Keratinocyte (primary cell): Measurements from ENCODE around the gene TTLL6.
"Not testable (repeated sequence)": the region's sequence is repeated elsewhere in the genome, so short reads cannot be mapped to it uniquely, and the experiment has no call there.

Source experiments
- CTCF ChIP-seq, 3 experiments: IDR thresholded peaks in 1 of 3; conservative IDR thresholded peaks in 1 of 3; optimal IDR thresholded peaks in 1 of 3; 2 replicates in 2 of 3; 3 replicates in 1 of 3; pipeline versions ENCODE3 to v1.5.1; 2011; ENCODE audit warnings: low read length in 3 of 3, mild to moderate bottlenecking in 3 of 3, moderate library complexity in 2 of 3, control low read depth in 1 of 3, inconsistent platforms in 1 of 3; ENCODE audit not compliant: insufficient read depth in 2 of 3; ENCODE audit errors: extremely low read depth in 1 of 3
- EZH2 ChIP-seq: IDR thresholded peaks from one replicate; pipeline ENCODE4 v1.6.1; 2012; ENCODE audit warnings: inconsistent platforms, mild to moderate bottlenecking, low read length, moderate library complexity

GRCh38 chr17:48796163-48796522 is 20.9 kb downstream of the TTLL6 start:
- not testable (repeated sequence) for TF ChIP-seq CTCF (optimal IDR thresholded peaks at IDR 0.05 in 1 of 3, IDR thresholded peaks at IDR 0.05 in 1 of 3, conservative IDR thresholded peaks at IDR 0.05 in 1 of 3; ENCODE audit: extremely low read depth in 1 of 3, insufficient read depth in 2 of 3, low read length in 3 of 3); EZH2
